CD4-positive, alpha-beta T cell treated with Interleukin-12 subunit alpha and Interleukin-12 subunit beta, for 1 hour (primary cell): Measurements from ENCODE around the gene NLRP10.
"Not testable (repeated sequence)": the region's sequence is repeated elsewhere in the genome, so short reads cannot be mapped to it uniquely, and the experiment has no call there.

Source experiments
- DNase-seq: peaks from one replicate; pipeline ENCODE4 v3.0.0-alpha.2; 2020

The NLRP10 gene, protein sequence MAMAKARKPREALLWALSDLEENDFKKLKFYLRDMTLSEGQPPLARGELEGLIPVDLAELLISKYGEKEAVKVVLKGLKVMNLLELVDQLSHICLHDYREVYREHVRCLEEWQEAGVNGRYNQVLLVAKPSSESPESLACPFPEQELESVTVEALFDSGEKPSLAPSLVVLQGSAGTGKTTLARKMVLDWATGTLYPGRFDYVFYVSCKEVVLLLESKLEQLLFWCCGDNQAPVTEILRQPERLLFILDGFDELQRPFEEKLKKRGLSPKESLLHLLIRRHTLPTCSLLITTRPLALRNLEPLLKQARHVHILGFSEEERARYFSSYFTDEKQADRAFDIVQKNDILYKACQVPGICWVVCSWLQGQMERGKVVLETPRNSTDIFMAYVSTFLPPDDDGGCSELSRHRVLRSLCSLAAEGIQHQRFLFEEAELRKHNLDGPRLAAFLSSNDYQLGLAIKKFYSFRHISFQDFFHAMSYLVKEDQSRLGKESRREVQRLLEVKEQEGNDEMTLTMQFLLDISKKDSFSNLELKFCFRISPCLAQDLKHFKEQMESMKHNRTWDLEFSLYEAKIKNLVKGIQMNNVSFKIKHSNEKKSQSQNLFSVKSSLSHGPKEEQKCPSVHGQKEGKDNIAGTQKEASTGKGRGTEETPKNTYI

GRCh38 chr11:7965386-7965785 lies at the start of gene NLRP10:
TSS of gene NLRP10 (minus strand) at chr11:7965447. CDS start at chr11:7963495, 1,952 bp downstream.
- no peak for DNase-seq

GRCh38 chr11:8013833-8014232 lies 48.6 kb upstream of the NLRP10 start:
- no peak for DNase-seq

GRCh38 chr11:8011981-8012444 lies 46.8 kb upstream of the NLRP10 start:
- no peak for DNase-seq

- DNase-seq = no peak
These were observed 46.1 kb upstream of the NLRP10 start for GRCh38 chr11:8011371-8011770.

DNA sequence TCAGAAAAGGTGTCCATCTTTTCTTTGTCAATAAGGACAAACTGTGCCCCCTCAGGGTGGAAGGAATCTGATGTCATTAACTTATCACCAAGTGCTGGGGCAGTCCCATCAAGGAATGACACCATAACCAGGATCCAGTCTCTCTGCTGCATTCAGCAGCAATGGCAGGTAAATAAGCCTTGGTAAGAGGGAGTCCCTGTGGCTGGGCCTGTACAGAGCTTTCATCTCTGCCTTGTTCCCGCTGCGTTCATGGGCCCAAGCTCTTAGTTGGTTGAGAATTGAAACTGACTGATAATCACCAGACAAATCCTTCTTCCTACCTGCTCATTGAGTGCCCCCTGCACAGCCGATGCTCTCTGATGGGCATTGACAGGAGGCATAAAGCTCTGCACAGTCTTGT lies 44.6 kb upstream of the NLRP10 start:
- DNase-seq = no peak

- no peak for DNase-seq
These were observed 43.0 kb upstream of the NLRP10 start for GRCh38 chr11:8008212-8008611.

DNA sequence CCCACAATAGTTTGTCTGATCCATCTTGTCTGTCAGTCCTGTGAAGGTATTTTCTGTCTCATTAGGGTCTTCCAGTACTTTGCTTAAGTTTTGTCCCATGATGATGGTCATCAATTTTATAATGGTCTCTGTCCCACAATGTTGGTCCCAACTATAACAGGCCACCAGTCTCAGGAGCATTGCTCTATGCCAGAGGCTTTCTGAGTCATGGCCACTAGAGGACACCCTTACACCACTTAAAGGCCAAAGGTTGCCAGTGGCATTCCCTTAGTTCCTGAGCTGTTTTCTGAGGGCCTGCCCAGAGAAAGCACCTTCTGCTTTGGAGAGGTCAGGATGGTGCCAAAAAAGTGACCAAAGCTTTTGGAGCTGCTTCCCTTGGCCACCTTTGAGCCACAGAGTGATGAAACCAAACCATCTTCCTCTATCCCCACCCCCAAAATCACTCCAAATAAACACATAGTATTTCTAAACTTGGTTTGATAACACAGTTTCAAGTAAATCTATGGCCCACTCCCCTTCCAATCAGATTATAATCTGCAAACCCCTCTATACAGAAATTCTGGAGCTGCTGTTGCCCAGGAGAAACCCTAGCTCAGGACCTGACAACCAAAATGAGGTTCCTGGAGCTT lies 41.2 kb upstream of the NLRP10 start:
- peak; percentile 56 for DNase-seq

DNA sequence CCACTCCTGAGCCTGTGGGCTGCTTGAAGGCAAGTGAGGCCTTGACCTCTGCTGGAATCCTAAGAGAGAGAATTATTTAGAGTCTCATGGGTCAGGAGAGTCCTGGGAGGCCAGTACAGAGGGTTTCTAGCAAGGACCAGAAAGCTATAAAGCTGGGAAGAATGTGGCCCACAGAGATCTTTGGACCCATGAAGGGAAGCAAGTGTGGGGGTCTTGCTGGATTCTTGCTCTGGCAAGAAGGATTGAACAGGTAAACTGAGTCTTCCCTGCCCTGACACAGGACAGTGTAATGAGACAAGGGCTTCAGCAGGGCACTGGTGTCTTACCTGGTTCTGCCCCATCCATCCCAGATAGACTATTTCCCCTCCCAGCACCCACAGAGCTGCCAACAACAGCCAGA lies 40.3 kb upstream of the NLRP10 start:
- no peak for DNase-seq

DNA sequence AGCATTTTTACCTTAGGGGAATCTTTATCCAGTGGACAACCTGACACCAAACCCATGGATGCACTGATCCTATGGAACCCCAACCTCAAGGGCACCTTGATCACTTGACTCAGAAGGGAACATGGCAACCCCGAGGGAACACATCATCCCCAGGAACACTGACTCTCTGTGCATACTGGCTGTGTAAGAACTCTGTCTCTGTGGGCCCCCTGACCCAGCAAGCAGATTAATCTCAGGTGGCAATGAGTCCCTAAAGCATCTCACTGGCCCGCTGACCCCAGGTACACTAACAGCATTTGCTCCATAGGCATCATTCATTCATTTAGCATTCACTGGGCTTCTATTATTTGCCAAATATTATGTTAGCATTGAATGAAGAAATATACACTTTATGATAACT lies 38.8 kb upstream of the NLRP10 start:
- DNase-seq = no peak

DNA sequence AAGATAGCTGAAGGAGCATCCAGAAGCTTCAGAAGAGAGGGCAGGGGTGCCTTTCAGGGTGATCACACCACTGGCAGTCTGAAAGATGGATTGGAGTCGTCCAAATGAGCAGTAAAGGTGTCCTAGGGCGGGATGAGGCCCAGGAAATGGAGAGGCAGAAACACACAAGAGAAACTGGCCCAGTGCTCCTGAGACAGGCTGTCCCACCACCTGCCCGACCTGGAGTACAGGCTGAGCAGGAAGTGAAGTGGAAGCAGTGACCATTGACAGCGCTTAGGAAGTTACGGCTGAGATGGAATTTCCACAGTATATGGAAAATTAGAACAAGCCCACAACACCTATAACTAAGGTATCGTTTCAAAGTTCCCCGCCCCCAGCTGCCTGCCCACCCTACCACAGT lies 37.9 kb upstream of the NLRP10 start:
- no peak for DNase-seq

- no peak for DNase-seq
These were observed 37.4 kb upstream of the NLRP10 start for GRCh38 chr11:8002676-8003075.

DNA sequence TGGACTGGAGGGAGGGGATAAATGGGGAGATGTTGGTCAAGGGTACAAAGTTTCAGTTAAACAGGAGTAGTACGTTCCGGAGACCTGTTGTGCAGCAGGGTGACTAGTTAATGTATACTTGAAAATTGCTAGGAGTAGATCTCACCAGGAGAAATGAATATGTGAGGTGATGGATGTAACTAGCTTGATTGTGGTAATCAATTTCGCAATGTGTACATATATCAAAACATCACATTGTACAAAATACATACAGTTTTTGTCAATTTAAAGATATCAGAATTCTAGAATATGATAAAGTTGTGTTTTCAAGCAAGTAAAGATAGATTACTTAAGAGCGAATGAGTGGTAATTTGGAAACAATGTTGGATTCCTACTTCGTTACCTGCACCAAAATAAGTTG lies 35.1 kb upstream of the NLRP10 start:
- no peak for DNase-seq

DNA sequence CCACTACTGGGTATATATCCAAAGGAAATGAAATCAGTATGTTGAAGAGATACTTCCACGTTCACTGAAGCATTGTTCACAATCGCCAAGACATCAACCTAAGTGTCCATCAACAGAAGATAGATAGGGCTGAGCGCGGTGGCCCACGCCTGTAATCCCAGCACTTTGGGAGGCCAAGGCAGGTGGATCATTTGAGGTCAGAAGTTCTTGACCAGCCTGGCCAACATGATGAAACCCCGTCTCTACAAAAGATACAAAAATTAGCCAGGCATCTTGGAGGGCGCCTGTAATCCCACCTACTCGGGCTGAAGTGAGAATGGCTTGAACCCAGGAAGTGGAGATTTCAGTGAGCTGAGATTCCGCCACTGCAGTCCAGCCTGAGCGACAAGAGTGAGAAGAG lies 34.5 kb upstream of the NLRP10 start:
- DNase-seq = no peak

DNA sequence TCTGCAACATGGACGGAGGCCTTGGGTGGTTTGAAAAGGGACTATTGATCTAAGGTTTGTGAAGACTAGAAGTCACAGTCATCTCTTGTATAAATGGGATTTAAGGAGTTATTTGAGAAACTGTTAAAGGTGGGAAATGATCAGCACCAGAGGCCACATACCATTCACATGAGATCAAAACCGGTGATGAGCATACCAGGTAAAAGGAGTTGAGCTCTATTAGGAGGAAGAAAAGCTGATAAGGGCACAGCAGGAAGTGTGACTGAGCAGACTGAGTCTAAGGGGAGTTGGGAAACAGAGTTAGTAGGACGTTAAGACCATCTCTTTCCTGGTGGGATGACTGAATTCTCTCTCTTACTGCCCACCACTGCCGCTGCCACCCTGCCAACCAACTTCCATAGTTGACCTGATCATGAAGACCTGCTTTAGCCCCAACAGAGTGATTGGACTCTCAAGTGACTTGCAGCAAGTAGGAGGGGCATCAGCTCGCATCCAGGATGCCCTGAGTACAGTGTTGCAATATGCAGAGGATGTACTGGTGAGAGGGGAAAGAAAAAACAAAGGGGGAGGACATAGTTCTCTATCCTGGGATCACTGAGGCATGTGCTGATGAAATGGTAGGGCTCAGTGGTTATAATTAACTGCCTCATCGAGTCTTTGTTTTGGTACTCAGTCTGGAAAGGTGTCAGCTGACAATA lies 29.5 kb upstream of the NLRP10 start:
- no peak for DNase-seq

DNA sequence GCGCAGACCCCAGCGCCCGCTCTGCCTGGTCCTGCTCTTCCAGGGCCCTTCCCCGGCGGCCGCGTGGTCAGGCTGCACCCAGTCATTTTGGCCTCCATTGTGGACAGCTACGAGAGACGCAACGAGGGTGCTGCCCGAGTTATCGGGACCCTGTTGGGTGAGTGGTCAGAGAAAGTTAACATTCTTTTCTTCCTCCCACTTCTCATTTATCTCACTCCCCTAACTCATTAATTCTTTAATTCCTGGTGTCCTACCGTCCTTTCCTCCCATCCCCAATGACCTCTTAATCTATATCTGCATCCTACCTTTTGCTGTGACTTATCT lies 22.3 kb upstream of the NLRP10 start:
- DNase-seq = not testable (repeated sequence)

DNA sequence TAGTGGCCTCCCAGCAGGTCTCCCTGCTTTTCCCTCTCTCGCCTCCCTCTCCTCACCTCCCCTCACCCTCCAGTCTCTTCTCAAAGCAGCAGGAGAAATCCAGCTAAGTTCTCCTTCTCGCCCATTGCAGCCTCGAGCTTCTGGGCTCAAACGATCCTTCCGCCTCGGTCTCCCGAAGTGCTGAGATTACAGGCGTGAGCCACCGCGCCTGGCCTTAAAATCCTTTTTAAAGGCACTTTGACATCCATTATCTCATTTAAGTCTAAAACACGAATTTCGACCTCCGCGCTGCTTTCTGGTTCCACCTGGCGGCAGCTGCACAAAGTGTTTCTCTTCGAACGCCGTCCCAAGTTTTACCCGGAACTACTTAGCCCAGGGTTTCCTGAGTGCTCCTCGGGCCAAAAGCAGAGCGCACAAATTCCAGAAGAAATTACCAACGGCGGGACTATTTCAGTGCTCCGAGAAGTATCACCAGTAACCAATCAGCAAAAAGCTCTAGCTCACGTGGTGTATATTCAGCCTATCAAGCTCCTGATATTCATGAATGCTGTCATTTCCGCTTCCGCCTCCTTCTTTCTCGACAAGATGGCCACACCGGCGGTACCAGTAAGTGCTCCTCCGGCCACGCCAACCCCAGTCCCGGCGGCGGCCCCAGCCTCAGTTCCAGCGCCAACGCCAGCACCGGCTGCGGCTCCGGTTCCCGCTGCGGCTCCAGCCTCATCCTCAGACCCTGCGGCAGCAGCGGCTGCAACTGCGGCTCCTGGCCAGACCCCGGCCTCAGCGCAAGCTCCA lies 21.7 kb upstream of the NLRP10 start, which contains the start of gene EIF3F:
TSS of gene EIF3F (plus strand) at position 570 of the 792 bp plus-strand sequence. CDS start at position 586, 16 bp downstream.
- peak; percentile 98 for DNase-seq

- DNase-seq = no peak
These were observed 18.8 kb upstream of the NLRP10 start for GRCh38 chr11:7983832-7984590.

DNA sequence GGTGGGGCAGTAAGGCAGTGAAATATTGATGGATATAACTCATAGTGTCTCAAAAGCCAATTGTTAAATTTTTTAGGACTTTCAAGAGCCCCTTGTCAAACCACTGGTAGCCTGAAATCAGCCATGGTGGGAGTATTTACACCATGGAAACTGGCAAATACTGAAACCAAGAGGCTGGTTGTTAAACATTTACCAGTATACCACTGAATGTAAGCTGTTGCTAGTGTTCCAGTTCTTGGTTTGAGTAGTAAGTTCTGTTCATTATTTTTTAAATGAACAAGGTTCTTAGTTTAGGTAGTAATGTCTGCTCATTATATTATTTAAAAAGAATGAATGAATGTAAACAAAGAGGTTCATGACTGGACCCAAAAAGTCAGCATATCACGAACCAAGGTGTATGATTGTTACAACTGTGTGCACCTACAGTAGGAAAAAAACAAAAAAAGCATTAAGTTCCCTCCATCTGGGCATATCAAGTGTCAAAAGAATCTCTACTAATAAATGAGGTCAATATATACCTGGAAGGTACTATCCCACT lies 17.4 kb upstream of the NLRP10 start:
- DNase-seq = no peak

DNA sequence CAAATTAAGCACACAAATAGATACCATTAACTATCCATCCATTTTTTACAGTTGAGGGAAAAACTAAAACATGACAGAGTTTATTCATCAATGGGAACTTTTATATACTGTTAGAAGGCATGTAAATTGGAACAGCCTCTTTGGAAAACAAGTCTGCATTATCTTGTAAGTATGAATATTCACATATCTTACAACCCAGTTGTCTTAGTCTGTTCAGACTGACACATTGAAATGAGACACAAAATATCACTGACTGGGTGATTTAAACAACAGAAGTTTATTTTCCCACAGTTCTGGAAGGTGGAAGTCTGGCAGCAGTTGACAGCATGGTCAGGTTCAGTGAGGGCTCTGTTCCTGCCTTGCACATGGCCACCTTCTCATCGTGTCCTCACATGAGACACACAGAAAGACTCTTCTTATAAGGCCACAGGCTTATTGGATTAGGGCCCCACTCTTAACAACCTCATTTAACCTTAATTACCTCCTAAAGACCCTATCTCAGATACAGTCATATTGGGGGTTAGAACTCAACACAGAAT lies 16.4 kb upstream of the NLRP10 start:
- no peak for DNase-seq

DNA sequence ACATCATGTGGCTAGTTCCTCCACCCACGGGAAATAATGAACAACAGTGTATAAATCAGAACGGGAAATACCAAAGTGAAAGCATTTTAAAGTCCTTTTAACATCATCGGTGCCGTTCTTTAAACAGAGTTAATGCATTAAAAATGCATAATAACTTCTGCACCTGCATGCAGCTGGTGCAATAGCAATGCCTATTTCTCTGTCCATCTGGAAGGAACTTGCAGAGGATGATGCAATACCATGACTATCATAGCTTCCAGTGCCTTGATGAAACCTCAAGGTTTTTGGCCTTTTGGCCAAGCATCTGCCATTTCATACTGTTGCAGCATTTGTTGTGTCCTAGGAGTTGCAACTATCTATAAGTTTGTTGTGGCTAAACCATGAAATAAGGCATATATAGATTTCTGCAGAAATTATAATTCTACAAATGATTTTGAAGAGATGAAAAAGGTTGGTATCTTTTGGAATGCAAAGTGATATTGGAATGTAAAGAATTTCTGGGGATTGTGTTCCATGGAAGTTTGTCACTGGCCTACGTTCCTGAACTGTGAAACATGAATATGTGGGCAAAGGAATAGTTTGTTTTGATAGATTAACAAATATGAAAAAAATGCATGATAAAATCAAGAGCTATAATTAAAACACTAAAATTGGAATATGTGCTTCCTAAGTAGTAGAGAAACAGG lies 12.1 kb upstream of the NLRP10 start:
- no peak for DNase-seq
